SK-N-SH (cell line): Measurements from ENCODE around the gene VWA3B. TPM values are rescaled to one million over a fixed set of nuclear protein-coding genes. Genes with fewer than 3 reads are reported as not detected.
A peak's percentile ranks its signal among the peaks of the same experiment; 100 is the strongest.

ENCODE experiments used
- CTCF ChIA-PET: fragments of 300-600, 350-600 bp; formaldehyde crosslinking; extraction: SDS; loops from one replicate; lab custom pipeline; 2021; lab: Yijun Ruan, JAX
- POLR2A ChIA-PET: fragments of 350-600 bp; sonication (Branson Sonifier 250); formaldehyde crosslinking; extraction: SDS; loops from one replicate; lab custom pipeline; 2020; ENCODE audit warnings: antibody characterized with exemption, inconsistent platforms; lab: Yijun Ruan, JAX
- DNase-seq: peaks from one replicate; pipeline ENCODE4 v3.0.0; 2012
- H2AFZ ChIP-seq: fragments of 200-600 bp; sonication (generic); 2 replicates; pipeline ENCODE4 v1.8.1; 2016; ENCODE audit warnings: antibody characterized with exemption, mild to moderate bottlenecking, low read depth
- H3F3A ChIP-seq: fragments of 200-600 bp; sonication (generic); replicated peaks from 2 replicates; pipeline ENCODE3; 2016; ENCODE audit warnings: antibody characterized with exemption, mild to moderate bottlenecking; ENCODE audit not compliant: insufficient read depth
- H3K27ac ChIP-seq, 2 experiments: fragments of 200-500 bp in 1 of 2; fragments of 200-600 bp in 1 of 2; sonication (Bioruptor generic) in 1 of 2; sonication (generic), shearing (Covaris generic) in 1 of 2; 2 replicates each; pipeline versions ENCODE4 v1.5.1 to v1.6.1; 2014 to 2016; ENCODE audit warnings: low read depth in 2 of 2, inconsistent platforms in 1 of 2, low read length in 1 of 2, mild to moderate bottlenecking in 1 of 2, mixed read lengths in 1 of 2
- H3K27me3 ChIP-seq: fragments of 200-600 bp; sonication (generic), shearing (Covaris generic); 2 replicates; pipeline ENCODE4 v1.6.1; 2016; ENCODE audit warnings: mixed run types; ENCODE audit not compliant: insufficient read depth
- H3K36me3 ChIP-seq, 2 experiments: fragments of 200-500 bp in 1 of 2; fragments of 200-600 bp in 1 of 2; sonication (Bioruptor generic) in 1 of 2; sonication (generic) in 1 of 2; replicated peaks in 1 of 2; 2 replicates each; pipeline versions ENCODE3 to v1.5.1; 2014 to 2016; ENCODE audit warnings: low read length in 1 of 2, mild to moderate bottlenecking in 1 of 2; ENCODE audit not compliant: insufficient read depth in 2 of 2, control insufficient read depth in 1 of 2
- H3K4me1 ChIP-seq, 2 experiments: fragments of 200-500 bp in 1 of 2; fragments of 200-600 bp in 1 of 2; sonication (Bioruptor generic) in 1 of 2; sonication (generic), shearing (Covaris generic) in 1 of 2; 2 replicates each; pipeline versions ENCODE4 v1.5.1 to v1.6.1; 2014 to 2016; ENCODE audit warnings: low read depth in 1 of 2, low read length in 1 of 2, mixed run types in 1 of 2; ENCODE audit not compliant: insufficient read depth in 2 of 2, control insufficient read depth in 1 of 2
- H3K4me2 ChIP-seq: fragments of 200-600 bp; sonication (generic), shearing (Covaris generic); 2 replicates; pipeline ENCODE4 v1.6.1; 2017; ENCODE audit warnings: mixed run types
- H3K4me3 ChIP-seq, 2 experiments: fragments of 200-500 bp in 1 of 2; fragments of 200-600 bp in 1 of 2; sonication (Bioruptor generic) in 1 of 2; sonication (generic), shearing (Covaris generic) in 1 of 2; 2 replicates each; pipeline versions ENCODE4 v1.5.1 to v1.8.1; 2014 to 2016; ENCODE audit warnings: low read depth in 2 of 2, inconsistent platforms in 1 of 2, low read length in 1 of 2, mild to moderate bottlenecking in 1 of 2, mixed read lengths in 1 of 2, moderate library complexity in 1 of 2
- H3K79me2 ChIP-seq: fragments of 200-600 bp; sonication (generic); 2 replicates; pipeline ENCODE4 v1.8.1; 2017; ENCODE audit warnings: mild to moderate bottlenecking; ENCODE audit not compliant: insufficient read depth
- H3K9ac ChIP-seq: fragments of 200-600 bp; sonication (generic); 2 replicates; pipeline ENCODE4 v1.6.1; 2017; ENCODE audit warnings: mixed run types
- H3K9me2 ChIP-seq: fragments of 200-600 bp; sonication (generic); 2 replicates; pipeline ENCODE4 v1.6.1; 2017; ENCODE audit warnings: mixed run types
- H3K9me3 ChIP-seq: fragments of 200-600 bp; sonication (generic); 2 replicates; pipeline ENCODE4 v1.6.1; 2017; ENCODE audit warnings: mixed run types, mild to moderate bottlenecking, moderate library complexity
- H4K20me1 ChIP-seq: fragments of 200-600 bp; sonication (generic); 2 replicates; pipeline ENCODE4 v1.6.1; 2017; ENCODE audit warnings: mild to moderate bottlenecking, mixed run types; ENCODE audit not compliant: insufficient read depth
- CHD2 ChIP-seq: fragments of 150-350 bp; IDR thresholded peaks from 2 replicates; pipeline ENCODE4 v1.6.1; 2018; ENCODE audit warnings: low read length; ENCODE audit not compliant: partially characterized antibody
- EP300 ChIP-seq, 2 experiments: IDR thresholded peaks; 2 replicates each; pipeline versions ENCODE4 v1.4.0 to v1.6.1; 2012; ENCODE audit warnings: borderline replicate concordance in 1 of 2, low read depth in 1 of 2, low read length in 1 of 2
- FOXJ3 ChIP-seq: sonication (generic); formaldehyde crosslinking; IDR thresholded peaks from 2 replicates; pipeline ENCODE4 v1.5.1; 2020; ENCODE audit warnings: mild to moderate bottlenecking, missing genetic modification reagents
- FOXM1 ChIP-seq: IDR thresholded peaks from 2 replicates; pipeline ENCODE4 v1.4.0; 2012; ENCODE audit warnings: low read depth, mild to moderate bottlenecking
- GATA2 ChIP-seq: sonication (generic); formaldehyde crosslinking; IDR thresholded peaks from 2 replicates; pipeline ENCODE4 v1.5.0; 2020; ENCODE audit warnings: mild to moderate bottlenecking, missing genetic modification reagents
- JUND ChIP-seq: IDR thresholded peaks from 2 replicates; pipeline ENCODE4 v1.4.0; 2012
- NFIC ChIP-seq: IDR thresholded peaks from 2 replicates; pipeline ENCODE4 v1.4.0; 2012; ENCODE audit warnings: borderline replicate concordance
- PBX3 ChIP-seq: IDR thresholded peaks from 2 replicates; pipeline ENCODE4; 2012
- SIN3A ChIP-seq: IDR thresholded peaks from 2 replicates; pipeline ENCODE4 v1.6.1; 2012; ENCODE audit warnings: low read depth, mild to moderate bottlenecking, low read length, moderate library complexity, borderline replicate concordance
- SMC3 ChIP-seq: IDR thresholded peaks from 2 replicates; pipeline ENCODE4 v1.6.1; 2012; ENCODE audit warnings: low read depth, low read length, improper control_type of control experiment
- USF2 ChIP-seq: fragments of 150-350 bp; IDR thresholded peaks from 2 replicates; pipeline ENCODE4 v1.6.1; 2017; ENCODE audit warnings: antibody characterized with exemption, low read length, low read depth, borderline replicate concordance
- WGBS: methylation state at CpG from one replicate; pipeline ENCODE4 v1.1.6; 2017; ENCODE audit warnings: low lambda C conversion rate; 5-methylcytosine and 5-hydroxymethylcytosine counted together
- polyA plus RNA-seq, 3 experiments: library from polyadenylated mRNA; depleted of rRNA; stranded (reverse); fragments of >200 nt; gene quantifications; 2 replicates each; pipeline ENCODE4 v1.2.3, GENCODE V29; 2012
- TF ChIP-seq, protein P1 (sequence below): IDR thresholded peaks from 2 replicates; pipeline ENCODE4 v1.4.0; 2012; ENCODE audit warnings: low read depth
- TF ChIP-seq, protein P2 (sequence below): IDR thresholded peaks from 2 replicates; pipeline ENCODE4 v1.4.0; 2012; ENCODE audit warnings: low read depth, borderline replicate concordance

The VWA3B gene
- polyA plus RNA-seq, 1 of the 3 experiments (the other 2 are of a cell fraction): not detected

DNA sequence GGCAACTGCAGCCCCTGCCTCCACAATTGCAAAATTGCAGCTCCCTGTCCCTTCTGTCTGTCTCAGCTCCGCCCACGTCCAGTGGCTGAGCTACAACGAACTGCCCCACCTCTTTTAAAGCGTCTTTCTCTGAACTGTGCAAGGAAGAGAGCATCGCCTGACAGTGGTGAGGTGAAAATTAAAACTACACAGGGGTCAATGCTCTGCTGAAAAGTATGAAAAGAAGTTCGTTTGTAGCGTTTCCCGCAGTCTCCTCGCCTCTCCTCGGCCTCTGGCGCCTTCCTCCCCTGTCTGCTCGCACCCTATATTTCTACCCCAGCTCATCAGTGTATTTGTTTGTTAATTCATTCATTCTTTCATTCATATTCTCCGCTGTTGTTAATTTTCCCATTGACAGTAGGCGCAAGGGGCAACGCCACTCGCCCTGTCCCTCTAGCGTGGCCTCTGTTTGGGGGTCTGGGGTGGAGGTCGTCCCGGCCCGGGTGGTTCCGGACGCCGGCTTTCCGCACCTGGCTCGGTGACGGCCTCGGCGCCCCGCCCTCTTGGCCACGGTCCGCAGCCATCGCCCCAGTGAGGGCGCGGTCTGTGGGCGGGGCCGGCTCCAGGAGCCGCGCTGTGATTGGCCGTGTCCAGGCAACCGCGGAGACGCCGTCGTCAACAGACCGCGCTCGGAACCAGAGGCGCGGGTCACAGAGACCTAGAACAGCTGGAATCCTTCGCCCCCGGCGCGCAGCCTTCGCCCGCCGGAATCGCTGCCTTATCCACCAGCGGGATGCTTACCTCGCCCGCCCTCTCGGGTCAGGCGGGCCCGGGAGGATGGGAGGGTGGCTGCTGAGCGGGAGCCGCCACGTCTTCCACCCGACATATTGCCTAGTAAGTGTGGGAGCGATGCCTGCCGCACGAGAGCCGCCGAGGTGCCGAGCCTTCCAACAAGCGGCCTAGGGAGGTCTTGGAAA, at the start of gene VWA3B (continued):
- TF ChIP-seq PBX3 (no peak), JUND (no peak), CHD2 (no peak), SIN3A (no peak), FOXM1 (no peak), SMC3 (no peak), EP300 (IDR thresholded peaks at IDR 0.05; ENCODE audit: borderline replicate concordance in 1 of 2, low read depth in 1 of 2, low read length in 1 of 2) (no peak), GATA2 (0 out of 2 replicates have a peak, but pooled peaks have one; percentile 8)
- TF ChIP-seq, protein P1, sequence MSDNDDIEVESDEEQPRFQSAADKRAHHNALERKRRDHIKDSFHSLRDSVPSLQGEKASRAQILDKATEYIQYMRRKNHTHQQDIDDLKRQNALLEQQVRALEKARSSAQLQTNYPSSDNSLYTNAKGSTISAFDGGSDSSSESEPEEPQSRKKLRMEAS: no peak

GRCh38 chr2:98037206-98037605, 49.8 kb upstream of the VWA3B start:
- Histone ChIP-seq H3K4me2 (no peak overlapping the region), H2AFZ (no peak overlapping the region), H3K36me3 (no peaks in the 10 kb centered on the region), H3K27ac (no peak overlapping the region), H4K20me1 (no peaks in the 10 kb centered on the region), H3K79me2 (no peaks in the 10 kb centered on the region), H3K9me3 (no peaks in the 10 kb centered on the region), H3K9ac (no peak overlapping the region), H3K27me3 (no peaks in the 10 kb centered on the region), H3F3A (no peaks in the 10 kb centered on the region), H3K4me3 (no peak overlapping the region), H3K4me1 (peaks cover 0 to 5% of the 10 kb centered on the region in 2 experiments; a peak in 1 of 4 replicates), H3K9me2 (no peaks in the 10 kb centered on the region)
- TF ChIP-seq GATA2 (no peak), USF2 (no peak), EP300 (IDR thresholded peaks at IDR 0.05; ENCODE audit: borderline replicate concordance in 1 of 2, low read depth in 1 of 2, low read length in 1 of 2) (no peak), NFIC (no peak), JUND (no peak), FOXJ3 (CRISPR knock-in tag) (no peak), SIN3A (no peak)
- TF ChIP-seq, protein P2, sequence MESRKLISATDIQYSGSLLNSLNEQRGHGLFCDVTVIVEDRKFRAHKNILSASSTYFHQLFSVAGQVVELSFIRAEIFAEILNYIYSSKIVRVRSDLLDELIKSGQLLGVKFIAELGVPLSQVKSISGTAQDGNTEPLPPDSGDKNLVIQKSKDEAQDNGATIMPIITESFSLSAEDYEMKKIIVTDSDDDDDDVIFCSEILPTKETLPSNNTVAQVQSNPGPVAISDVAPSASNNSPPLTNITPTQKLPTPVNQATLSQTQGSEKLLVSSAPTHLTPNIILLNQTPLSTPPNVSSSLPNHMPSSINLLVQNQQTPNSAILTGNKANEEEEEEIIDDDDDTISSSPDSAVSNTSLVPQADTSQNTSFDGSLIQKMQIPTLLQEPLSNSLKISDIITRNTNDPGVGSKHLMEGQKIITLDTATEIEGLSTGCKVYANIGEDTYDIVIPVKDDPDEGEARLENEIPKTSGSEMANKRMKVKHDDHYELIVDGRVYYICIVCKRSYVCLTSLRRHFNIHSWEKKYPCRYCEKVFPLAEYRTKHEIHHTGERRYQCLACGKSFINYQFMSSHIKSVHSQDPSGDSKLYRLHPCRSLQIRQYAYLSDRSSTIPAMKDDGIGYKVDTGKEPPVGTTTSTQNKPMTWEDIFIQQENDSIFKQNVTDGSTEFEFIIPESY: no peak
- ChIA-PET CTCF (interaction anchor here (1.1 to 1.5 kb wide), 2 partner anchors 9 to 337 kb away, joined by 3 to 5 read pairs; no protein-coding TSS in a partner anchor), POLR2A (no interaction called here)
- WGBS: 43% methylated on average over 2 of the region's 2 CpGs
- no peak for DNase-seq
